ENCODE data around the gene MED8.

MED8 gene

DNA sequence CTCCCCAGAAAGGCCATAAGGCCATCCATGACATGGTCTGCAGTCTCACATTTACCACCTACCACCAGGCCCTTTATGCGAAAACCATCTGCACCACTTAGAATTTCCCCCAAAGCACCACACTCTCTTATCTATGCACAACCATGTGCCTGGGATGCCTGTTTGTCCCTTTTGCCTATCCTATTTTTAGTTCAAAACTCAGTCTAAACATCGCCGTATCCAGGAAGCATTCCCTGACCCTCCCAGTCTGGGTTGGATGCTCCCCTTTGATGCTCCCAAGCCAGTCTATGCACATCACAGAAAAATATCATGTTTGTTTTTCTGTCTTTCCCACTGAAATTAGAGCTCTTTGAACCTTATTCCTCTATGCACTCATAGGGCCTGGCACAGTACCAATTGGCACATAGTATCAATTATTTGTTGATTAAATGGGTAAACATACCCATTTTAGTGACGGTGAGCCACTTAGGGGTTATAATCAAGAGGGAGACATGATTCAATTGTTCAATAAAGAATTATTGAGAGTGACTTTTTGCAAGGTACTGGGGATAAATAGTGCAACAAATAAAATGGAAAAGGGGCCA is 45.2 kb downstream of the MED8 start:
- H3K4me3 ChIP-seq (ENCODE audit: control insufficient read depth, low read depth, low read length): no peak overlapping the region
- TF ChIP-seq, protein P1, sequence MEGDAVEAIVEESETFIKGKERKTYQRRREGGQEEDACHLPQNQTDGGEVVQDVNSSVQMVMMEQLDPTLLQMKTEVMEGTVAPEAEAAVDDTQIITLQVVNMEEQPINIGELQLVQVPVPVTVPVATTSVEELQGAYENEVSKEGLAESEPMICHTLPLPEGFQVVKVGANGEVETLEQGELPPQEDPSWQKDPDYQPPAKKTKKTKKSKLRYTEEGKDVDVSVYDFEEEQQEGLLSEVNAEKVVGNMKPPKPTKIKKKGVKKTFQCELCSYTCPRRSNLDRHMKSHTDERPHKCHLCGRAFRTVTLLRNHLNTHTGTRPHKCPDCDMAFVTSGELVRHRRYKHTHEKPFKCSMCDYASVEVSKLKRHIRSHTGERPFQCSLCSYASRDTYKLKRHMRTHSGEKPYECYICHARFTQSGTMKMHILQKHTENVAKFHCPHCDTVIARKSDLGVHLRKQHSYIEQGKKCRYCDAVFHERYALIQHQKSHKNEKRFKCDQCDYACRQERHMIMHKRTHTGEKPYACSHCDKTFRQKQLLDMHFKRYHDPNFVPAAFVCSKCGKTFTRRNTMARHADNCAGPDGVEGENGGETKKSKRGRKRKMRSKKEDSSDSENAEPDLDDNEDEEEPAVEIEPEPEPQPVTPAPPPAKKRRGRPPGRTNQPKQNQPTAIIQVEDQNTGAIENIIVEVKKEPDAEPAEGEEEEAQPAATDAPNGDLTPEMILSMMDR (conservative IDR thresholded peaks at IDR 0.05; ENCODE audit: control insufficient read depth, insufficient read depth, low read depth, low read length): no peak
- no peak for DNase-seq (ENCODE audit: low read depth)

DNA sequence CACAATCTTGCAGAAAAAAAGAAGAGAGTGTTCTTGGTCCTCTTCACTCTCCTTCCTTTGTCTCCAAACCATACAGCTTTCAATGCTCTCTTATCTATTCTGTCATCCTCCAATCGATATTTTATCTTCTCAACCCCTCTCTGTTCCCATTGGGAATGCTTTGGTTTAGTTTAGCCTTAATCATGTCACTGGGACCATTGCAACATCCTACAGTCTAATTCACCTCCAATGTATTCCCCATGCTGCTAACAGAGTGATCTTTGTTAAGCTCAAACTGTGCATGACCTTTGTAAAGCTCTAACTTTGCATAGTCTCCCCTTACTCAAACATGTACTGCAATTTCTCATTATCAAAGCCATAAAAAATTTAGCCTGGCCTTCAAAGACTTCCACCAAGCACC is 49.0 kb downstream of the MED8 start:
- TF ChIP-seq, protein P1 (conservative IDR thresholded peaks at IDR 0.05; ENCODE audit: control insufficient read depth, insufficient read depth, low read depth, low read length): no peak
- no peak overlapping the region for H3K4me3 ChIP-seq (ENCODE audit: control insufficient read depth, low read depth, low read length)
- DNase-seq (ENCODE audit: low read depth): no peak

DNA sequence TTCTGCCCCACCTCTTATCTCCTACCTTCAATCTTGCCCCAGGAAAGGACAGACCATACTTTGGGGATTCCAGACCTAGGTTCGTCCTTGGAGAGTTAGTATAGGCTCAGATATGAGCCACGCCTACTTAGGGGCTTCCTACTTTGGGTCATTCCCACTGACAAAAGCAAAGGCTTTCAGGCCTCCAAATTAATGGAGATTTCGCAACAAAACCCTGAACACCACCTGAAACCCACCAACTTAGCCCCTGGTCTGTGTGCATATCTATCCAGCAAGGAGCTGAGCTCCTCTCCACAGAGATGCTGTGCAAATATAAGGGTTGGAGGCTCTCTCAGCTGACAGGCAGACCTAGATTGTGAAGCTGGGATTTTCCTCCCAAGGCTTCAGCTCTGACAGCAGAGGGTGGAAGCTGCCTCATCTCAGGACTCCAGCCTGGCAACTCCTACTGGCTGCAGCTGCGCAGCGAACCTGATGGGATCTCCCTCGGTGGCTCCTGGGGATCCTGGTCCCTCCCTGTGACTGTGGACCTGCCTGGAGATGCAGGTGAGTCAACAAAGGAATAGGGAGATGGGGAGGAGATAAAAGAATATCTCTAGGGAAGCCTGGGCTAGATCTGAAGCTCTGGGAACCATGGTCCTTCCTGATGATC is 49.9 kb downstream of the MED8 start:
- TF ChIP-seq, protein P1 (conservative IDR thresholded peaks at IDR 0.05; ENCODE audit: control insufficient read depth, insufficient read depth, low read depth, low read length): no peak
- H3K4me3 ChIP-seq (ENCODE audit: control insufficient read depth, low read depth, low read length): no peak overlapping the region
- no peak for DNase-seq (ENCODE audit: low read depth)

DNA sequence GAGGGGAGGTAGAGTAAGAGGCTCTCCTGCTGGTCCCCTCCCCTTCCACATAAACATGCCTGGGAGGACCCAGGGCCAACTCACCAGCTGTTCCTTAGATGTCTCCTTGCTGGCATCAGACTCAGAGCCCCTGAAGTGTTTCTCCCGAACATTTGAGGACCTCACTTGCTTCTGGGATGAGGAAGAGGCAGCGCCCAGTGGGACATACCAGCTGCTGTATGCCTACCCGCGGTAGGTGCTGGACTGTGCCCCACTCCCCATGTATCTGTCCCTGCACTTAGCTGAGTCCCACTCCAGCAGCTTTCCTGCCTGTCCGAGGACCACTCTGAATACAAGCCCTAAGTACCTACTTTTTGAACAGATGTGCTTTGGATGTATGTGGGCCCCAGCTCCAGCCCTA is 51.6 kb downstream of the MED8 start:
- no peak overlapping the region for H3K4me3 ChIP-seq (ENCODE audit: control insufficient read depth, low read depth, low read length)
- DNase-seq (ENCODE audit: low read depth): no peak
- TF ChIP-seq, protein P1 (conservative IDR thresholded peaks at IDR 0.05; ENCODE audit: control insufficient read depth, insufficient read depth, low read depth, low read length): no peak

DNA sequence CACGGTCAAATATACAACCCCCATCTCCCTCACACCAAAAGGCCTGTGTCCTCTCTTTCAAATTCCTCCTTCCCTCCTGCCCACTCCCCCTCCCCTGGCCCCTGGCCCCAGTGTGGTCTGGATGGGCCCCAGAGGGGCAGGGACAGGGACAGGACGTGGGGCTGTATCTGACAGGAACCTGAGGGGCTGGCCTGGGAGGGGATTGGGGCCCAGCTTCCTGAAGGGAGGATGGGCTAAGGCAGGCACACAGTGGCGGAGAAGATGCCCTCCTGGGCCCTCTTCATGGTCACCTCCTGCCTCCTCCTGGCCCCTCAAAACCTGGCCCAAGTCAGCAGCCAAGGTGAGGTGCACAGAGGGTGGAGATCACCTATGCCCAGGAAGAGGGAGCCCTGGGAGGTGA is 52.0 kb downstream of the MED8 start, which contains the start of gene MPL:
Gene MPL, plus strand, starts transcription at position 231 of the 400 bp plus-strand sequence. Its CDS starts 31 bp downstream, at position 262.
- H3K4me3 ChIP-seq (ENCODE audit: control insufficient read depth, low read depth, low read length): no peak within 1 kb of the TSS
- no peak for DNase-seq (ENCODE audit: low read depth)
- TF ChIP-seq, protein P1 (conservative IDR thresholded peaks at IDR 0.05; ENCODE audit: control insufficient read depth, insufficient read depth, low read depth, low read length): no peak

DNA sequence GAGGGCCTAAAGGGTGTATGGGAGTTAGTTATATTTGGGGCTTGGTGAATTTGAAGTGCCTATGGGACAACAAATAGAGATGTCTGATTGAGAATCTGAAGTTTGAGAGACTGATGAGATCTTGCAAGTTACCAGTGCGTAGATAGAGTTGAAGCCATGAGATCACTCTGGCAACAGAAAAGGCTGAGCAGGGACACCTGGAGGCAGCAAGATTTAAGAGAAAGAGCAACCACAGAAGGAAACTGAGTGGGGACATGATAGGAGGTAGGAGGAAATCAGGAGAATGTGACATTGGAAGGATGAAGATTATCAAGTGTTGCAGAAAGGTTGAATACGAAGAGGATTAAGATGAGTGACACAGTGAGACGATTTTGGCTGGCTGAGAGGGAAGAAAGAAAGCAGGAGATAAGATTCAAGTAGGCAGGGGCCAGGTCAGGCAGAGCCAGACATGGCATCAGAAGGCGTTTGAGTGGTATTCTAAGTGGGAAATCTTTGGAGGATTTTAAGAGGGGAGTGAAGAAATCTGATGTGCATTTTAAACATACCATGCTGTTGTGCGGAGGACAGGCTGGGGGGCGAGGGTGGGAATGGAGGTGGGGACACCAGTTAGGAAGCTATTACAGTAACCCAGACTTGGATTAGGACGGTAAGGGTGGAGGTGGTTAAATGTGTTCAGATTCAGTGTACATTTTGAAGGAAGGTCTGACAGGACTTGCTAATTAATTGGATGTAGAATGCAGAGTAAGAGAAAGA is 55.0 kb downstream of the MED8 start:
- TF ChIP-seq, protein P1 (conservative IDR thresholded peaks at IDR 0.05; ENCODE audit: control insufficient read depth, insufficient read depth, low read depth, low read length): no peak
- no peak for DNase-seq (ENCODE audit: low read depth)
- no peak overlapping the region for H3K4me3 ChIP-seq (ENCODE audit: control insufficient read depth, low read depth, low read length)

All from fibroblast of mammary gland (primary cell).